Tibial artery (tissue), 4 donors: Measurements from ENCODE around the gene FKBP8.

Experiments used
- DNase-seq, 2 donors: peaks; one replicate each; pipeline ENCODE4 v3.0.0-alpha.2; 2019
- H3K27ac ChIP-seq, 2 donors: fragments of 200-600 bp; sonication (generic) in 1 of 2; 1 replicate in 1 of 2; 2 replicates in 1 of 2; pipeline ENCODE4 v1.5.1; 2018 to 2019; ENCODE audit warnings: mild to moderate bottlenecking in 1 of 2
- H3K27me3 ChIP-seq, 2 donors: fragments of 200-600 bp; sonication (generic) in 1 of 2; one replicate each; pipeline versions ENCODE4 v1.5.1 to v1.6.0; 2016 to 2019
- H3K36me3 ChIP-seq, 3 donors: fragments of 200-600 bp; sonication (generic) in 2 of 3; one replicate each; pipeline ENCODE4 v1.5.1; 2016 to 2019; ENCODE audit warnings: mild to moderate bottlenecking in 2 of 3
- H3K4me1 ChIP-seq, 4 donors: fragments of 200-600 bp; sonication (generic) in 2 of 4; 1 replicate in 3 of 4; 2 replicates in 1 of 4; pipeline ENCODE4 v1.5.1; 2016 to 2019
- H3K4me3 ChIP-seq, 2 donors: fragments of 200-600 bp; sonication (generic) in 1 of 2; 1 replicate in 1 of 2; 2 replicates in 1 of 2; pipeline ENCODE4 v1.5.1; 2018 to 2019; ENCODE audit warnings: mild to moderate bottlenecking in 2 of 2
- H3K9me3 ChIP-seq, 3 donors: fragments of 200-600 bp; sonication (generic) in 1 of 3; one replicate each; pipeline ENCODE4 v1.5.1; 2016 to 2019
- CTCF ChIP-seq, 2 experiments: fragments of 200-600 bp in 1 of 2; fragments of 450-650 bp in 1 of 2; IDR thresholded peaks; one replicate each; pipeline ENCODE4 v1.5.1; 2017 to 2019; ENCODE audit warnings: antibody characterized with exemption in 2 of 2, mild to moderate bottlenecking in 1 of 2, moderate library complexity in 1 of 2
- intact Hi-C: fragments of 100-400 bp; cut with DNase I; formaldehyde crosslinking; loops from one replicate; pipeline ENCODE4 v1.15.0; 2023; ENCODE audit warnings: low total_unique reads

Gene FKBP8

GRCh38 chr19:18557411-18558201 is 14.2 kb upstream of the FKBP8 start, which contains the start of gene KXD1:
Gene KXD1 (plus strand): TSS chr19:18557870. CDS start chr19:18562057, 4,187 bp downstream.
- peak; percentile 98 to 99 for DNase-seq
- Histone ChIP-seq H3K9me3 (no peaks in the 10 kb centered on the region), H3K36me3 (peaks cover 0 to 6% (median 0%) of the 10 kb centered on the region in 3 donors), H3K4me1 (peaks cover 0 to 44% (median 22%) of the 10 kb centered on the region in 4 donors), H3K27ac (peak within 1 kb of the TSS; percentile 95 to 96), H3K4me3 (peak within 1 kb of the TSS; percentile 86 to 88), H3K27me3 (no peaks in the 10 kb centered on the region)
- intact Hi-C loops, result no loop called here
- no peak for TF ChIP-seq CTCF (IDR thresholded peaks at IDR 0.05)

- H3K27ac ChIP-seq, result no peak overlapping the region
- no peak for DNase-seq
- TF ChIP-seq CTCF (IDR thresholded peaks at IDR 0.05), result no peak
- H3K36me3 ChIP-seq, result no peaks in the 10 kb centered on the region
- H3K9me3 ChIP-seq, result no peaks in the 10 kb centered on the region
- H3K4me3 ChIP-seq, result no peak overlapping the region
- intact Hi-C loops, result no loop called here
- H3K27me3 ChIP-seq, result peaks cover 0 to 4% of the 10 kb centered on the region in 2 donors
- no peaks in the 10 kb centered on the region for H3K4me1 ChIP-seq
These were observed 8.3 kb upstream of the FKBP8 start for GRCh38 chr19:18551631-18552030.

- peak overlapping the region; percentile 95 to 99 for H3K4me3 ChIP-seq
- peaks cover 24 to 28% (median 28%) of the 10 kb centered on the region in 3 donors for H3K36me3 ChIP-seq
- peaks cover 0 to 27% (median 18%) of the 10 kb centered on the region in 4 donors for H3K4me1 ChIP-seq
- no peaks in the 10 kb centered on the region for H3K9me3 ChIP-seq
- no peak for DNase-seq
- no peak for TF ChIP-seq CTCF (IDR thresholded peaks at IDR 0.05)
- intact Hi-C loops, result no loop called here
- peaks cover 0 to 4% of the 10 kb centered on the region in 2 donors for H3K27me3 ChIP-seq
- peak overlapping the region; percentile 92 to 96 for H3K27ac ChIP-seq
These were observed 572 bp upstream of the FKBP8 start for GRCh38 chr19:18543814-18544475.

- Histone ChIP-seq H3K27me3 (no peaks in the 10 kb centered on the region), H3K36me3 (peaks cover 28 to 45% (median 43%) of the 10 kb centered on the region in 3 donors), H3K4me1 (peaks cover 0 to 27% (median 18%) of the 10 kb centered on the region in 4 donors), H3K9me3 (no peaks in the 10 kb centered on the region), H3K4me3 (peak overlapping the region; percentile 95 to 99), H3K27ac (peak overlapping the region; percentile 92 to 96)
- intact Hi-C loops, result no loop called here
- DNase-seq, result no peak
- TF ChIP-seq CTCF (IDR thresholded peaks at IDR 0.05), result no peak
These were observed 1.1 kb downstream of the FKBP8 start for GRCh38 chr19:18541992-18542940.
